GM13976 (cell line): ENCODE data around the gene AATK.

Experiments
- DNase-seq: peaks from one replicate; pipeline ENCODE4 v3.0.0; 2012; ENCODE audit warnings: low spot score
- CTCF ChIP-seq: IDR thresholded peaks from 2 replicates; pipeline ENCODE4 v1.5.1; 2012; ENCODE audit warnings: borderline replicate concordance, mild to moderate bottlenecking; ENCODE audit not compliant: insufficient read depth; ENCODE audit errors: extremely low read depth, missing control alignments, control extremely low read depth
- in situ Hi-C: fragments of 300-500 bp; cut with MboI; formaldehyde crosslinking; loops from one replicate; pipeline ENCODE4 v1.12.0; 2022; ENCODE audit warnings: low sequenced_read_pairs, mixed read lengths, inconsistent platforms; ENCODE audit not compliant: unreplicated experiment

AATK gene

GRCh38 chr17:81102869-81103268, 63.2 kb downstream of the AATK start:
- in situ Hi-C loops = no loop called here
- DNase-seq = no peak
- no peak for TF ChIP-seq CTCF

- no peak for DNase-seq
- TF ChIP-seq CTCF = no peak
- in situ Hi-C loops = no loop called here
These were observed 63.7 kb downstream of the AATK start for GRCh38 chr17:81102352-81102751.

GRCh38 chr17:81101614-81102306, 64.3 kb downstream of the AATK start:
- in situ Hi-C loops = no loop called here
- peak; percentile 100 for TF ChIP-seq CTCF
- peak; percentile 99 for DNase-seq

- no peak for TF ChIP-seq CTCF
- no peak for DNase-seq
- in situ Hi-C loops = no loop called here
These were observed 65.4 kb downstream of the AATK start for GRCh38 chr17:81100668-81101067.

- no peak for DNase-seq
- in situ Hi-C loops = no loop called here
- TF ChIP-seq CTCF = no peak
These were observed 66.1 kb downstream of the AATK start for GRCh38 chr17:81099888-81100287.

- DNase-seq = no peak
- in situ Hi-C loops = no loop called here
- TF ChIP-seq CTCF = no peak
These were observed 68.1 kb downstream of the AATK start for GRCh38 chr17:81097943-81098308.
